Right lobe of liver (tissue), 6 donors: ENCODE measurements around the gene EPHB1. TPM values are rescaled to one million over a fixed set of nuclear protein-coding genes. Genes with fewer than 3 reads are reported as not detected.

Experiments
- ATAC-seq, 4 donors: fragments of 200-7000 bp; cut with Tn5 transposase; one replicate each; pipeline ENCODE4 v1.9.1; 2020; ENCODE audit warnings: mild to moderate bottlenecking in 4 of 4, moderate library complexity in 4 of 4
- DNase-seq, 3 donors: peaks; one replicate each; pipeline ENCODE4 v3.0.0-alpha.2; 2020
- H3K27ac ChIP-seq, 3 donors: fragments of 200-600 bp; one replicate each; pipeline ENCODE4 v1.8.0; 2022
- H3K27me3 ChIP-seq, 2 donors: fragments of 200-600 bp; one replicate each; pipeline ENCODE4 v1.8.0; 2022
- H3K36me3 ChIP-seq, 4 donors: fragments of 200-600 bp; sonication (generic) in 1 of 4; one replicate each; pipeline versions ENCODE4 v1.5.1 to v1.8.0; 2017 to 2022; ENCODE audit warnings: control low read depth in 1 of 4
- H3K4me1 ChIP-seq, 4 donors: fragments of 200-600 bp; sonication (generic) in 1 of 4; one replicate each; pipeline versions ENCODE4 v1.5.1 to v1.8.0; 2017 to 2022; ENCODE audit warnings: control low read depth in 1 of 4
- H3K4me3 ChIP-seq, 3 donors: fragments of 200-600 bp; one replicate each; pipeline ENCODE4 v1.8.0; 2022
- H3K9me3 ChIP-seq, 4 donors: fragments of 200-600 bp; sonication (generic) in 1 of 4; one replicate each; pipeline versions ENCODE4 v1.5.1 to v1.8.0; 2017 to 2022; ENCODE audit warnings: control low read depth in 1 of 4
- POLR2A ChIP-seq: fragments of 450-650 bp; IDR thresholded peaks from one replicate; pipeline ENCODE4 v1.6.1; 2017; ENCODE audit warnings: antibody characterized with exemption, mild to moderate bottlenecking
- WGBS: methylation state at CpG from one replicate; pipeline ENCODE4 v1.1.6; 2018; ENCODE audit warnings: low coverage, low lambda C conversion rate; ENCODE audit not compliant: insufficient coverage; ENCODE audit errors: missing lambda C conversion rate; 5-methylcytosine and 5-hydroxymethylcytosine counted together
- intact Hi-C, 2 donors: fragments of 100-400 bp; cut with DNase I; formaldehyde crosslinking; loops; one replicate each; pipeline versions ENCODE4 v1.11.2 to v1.14.1; 2022
- total RNA-seq, 6 experiments: library from RNA; depleted of rRNA in 2 of 6; stranded (reverse); fragments of >200 nt in 2 of 6; fragmentation: NEBNext Ultra II Directional in 3 of 6; extraction: Animal tissue kit (Norgen Biotek cat#: 25700) in 3 of 6; gene quantifications; one replicate each; pipeline versions ENCODE4 v1.1.0 to v1.2.4, GENCODE V29; 2016 to 2023
- TF ChIP-seq, protein P1 (sequence below), 4 donors: fragments of 200-600 bp in 3 of 4; fragments of 450-650 bp in 1 of 4; IDR thresholded peaks; one replicate each; pipeline versions ENCODE4 v1.5.1 to v1.8.0; 2016 to 2022; ENCODE audit warnings: antibody characterized with exemption in 4 of 4, mild to moderate bottlenecking in 2 of 4
- donor health status: DM: no; HTN: yes; CAD: no.
- donor health status: DM: no; HTN: no; CAD: no.
- donor health status: DM: no; HTN: no; CAD: no.
- donor health status: DM: no; HTN: yes; CAD: no.
- donor health status: DM: no; HTN: yes; CAD: no.

The EPHB1 gene
- total RNA-seq, 6 experiments from 2014 or later = 0.63 to 10.9 (median 1.8) TPM

DNA sequence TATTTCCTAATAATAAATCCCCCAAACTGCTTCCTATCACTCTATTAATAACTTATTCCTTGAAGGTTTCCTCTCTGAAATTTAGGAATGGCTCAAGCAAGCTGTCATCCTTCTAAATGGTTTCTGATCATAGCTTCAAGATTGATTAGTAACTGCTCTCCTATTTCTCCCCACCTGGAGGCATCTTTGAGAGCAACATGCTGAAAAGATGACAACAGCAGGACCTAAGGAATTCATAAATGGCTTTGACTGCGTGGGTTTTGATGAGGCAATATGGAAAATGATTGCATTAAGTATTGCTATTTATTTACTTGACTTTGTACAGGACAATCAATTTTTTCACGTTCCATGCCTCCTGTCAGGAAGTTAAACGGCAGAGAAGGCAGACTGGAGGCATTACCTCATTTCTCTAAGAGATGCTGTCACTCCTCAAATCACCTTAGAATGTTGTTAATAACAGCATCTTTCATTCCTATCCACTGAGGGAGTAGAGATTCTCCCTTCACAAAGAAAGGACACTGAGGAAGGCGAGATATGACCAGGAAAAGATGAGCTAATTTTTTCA, 256.4 kb downstream of the EPHB1 start:
- Histone ChIP-seq H3K9me3 (no peaks in the 10 kb centered on the region), H3K27ac (no peak overlapping the region), H3K27me3 (no peaks in the 10 kb centered on the region), H3K4me1 (no peaks in the 10 kb centered on the region), H3K4me3 (no peak overlapping the region), H3K36me3 (no peaks in the 10 kb centered on the region)
- DNase-seq (no peak), ATAC-seq (no peak)
- TF ChIP-seq, protein P1, sequence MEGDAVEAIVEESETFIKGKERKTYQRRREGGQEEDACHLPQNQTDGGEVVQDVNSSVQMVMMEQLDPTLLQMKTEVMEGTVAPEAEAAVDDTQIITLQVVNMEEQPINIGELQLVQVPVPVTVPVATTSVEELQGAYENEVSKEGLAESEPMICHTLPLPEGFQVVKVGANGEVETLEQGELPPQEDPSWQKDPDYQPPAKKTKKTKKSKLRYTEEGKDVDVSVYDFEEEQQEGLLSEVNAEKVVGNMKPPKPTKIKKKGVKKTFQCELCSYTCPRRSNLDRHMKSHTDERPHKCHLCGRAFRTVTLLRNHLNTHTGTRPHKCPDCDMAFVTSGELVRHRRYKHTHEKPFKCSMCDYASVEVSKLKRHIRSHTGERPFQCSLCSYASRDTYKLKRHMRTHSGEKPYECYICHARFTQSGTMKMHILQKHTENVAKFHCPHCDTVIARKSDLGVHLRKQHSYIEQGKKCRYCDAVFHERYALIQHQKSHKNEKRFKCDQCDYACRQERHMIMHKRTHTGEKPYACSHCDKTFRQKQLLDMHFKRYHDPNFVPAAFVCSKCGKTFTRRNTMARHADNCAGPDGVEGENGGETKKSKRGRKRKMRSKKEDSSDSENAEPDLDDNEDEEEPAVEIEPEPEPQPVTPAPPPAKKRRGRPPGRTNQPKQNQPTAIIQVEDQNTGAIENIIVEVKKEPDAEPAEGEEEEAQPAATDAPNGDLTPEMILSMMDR (IDR thresholded peaks at IDR 0.05) = no peak
- TF ChIP-seq POLR2A = no peak
- WGBS = 67% methylated on average over 4 of the region's 4 CpGs
- intact Hi-C loops = no loop called here

DNA sequence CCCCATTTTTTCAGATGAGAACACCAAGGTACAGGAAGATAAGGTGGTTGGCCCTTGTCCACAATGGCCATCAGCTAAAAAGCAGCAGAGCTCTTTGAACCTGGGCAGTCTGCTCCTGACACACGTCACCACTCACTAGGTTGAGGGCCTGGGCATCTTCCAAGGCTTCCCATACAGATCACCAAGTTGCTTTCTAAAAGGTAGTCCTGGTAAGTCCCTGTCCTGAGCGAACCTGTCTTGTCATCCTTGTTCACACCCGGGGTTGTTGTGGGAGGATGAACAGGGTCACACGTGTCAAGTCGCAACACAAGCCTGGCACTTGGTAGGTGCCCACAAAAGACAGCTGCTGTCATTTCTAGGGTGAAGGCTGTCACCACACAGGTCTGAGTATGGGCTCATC, 260.4 kb downstream of the EPHB1 start:
- 42% methylated on average over 2 of the region's 5 CpGs for whole genome bisulfite sequencing
- no peaks in the 10 kb centered on the region for H3K4me1 ChIP-seq
- no peak for TF ChIP-seq POLR2A
- TF ChIP-seq, protein P1 (IDR thresholded peaks at IDR 0.05) = no peak
- H3K27me3 ChIP-seq = no peaks in the 10 kb centered on the region
- no peak for ATAC-seq
- no peaks in the 10 kb centered on the region for H3K36me3 ChIP-seq
- no peak for DNase-seq
- no peak overlapping the region for H3K27ac ChIP-seq
- intact Hi-C loops = no loop called here
- H3K9me3 ChIP-seq = no peaks in the 10 kb centered on the region
- H3K4me3 ChIP-seq = no peak overlapping the region

DNA sequence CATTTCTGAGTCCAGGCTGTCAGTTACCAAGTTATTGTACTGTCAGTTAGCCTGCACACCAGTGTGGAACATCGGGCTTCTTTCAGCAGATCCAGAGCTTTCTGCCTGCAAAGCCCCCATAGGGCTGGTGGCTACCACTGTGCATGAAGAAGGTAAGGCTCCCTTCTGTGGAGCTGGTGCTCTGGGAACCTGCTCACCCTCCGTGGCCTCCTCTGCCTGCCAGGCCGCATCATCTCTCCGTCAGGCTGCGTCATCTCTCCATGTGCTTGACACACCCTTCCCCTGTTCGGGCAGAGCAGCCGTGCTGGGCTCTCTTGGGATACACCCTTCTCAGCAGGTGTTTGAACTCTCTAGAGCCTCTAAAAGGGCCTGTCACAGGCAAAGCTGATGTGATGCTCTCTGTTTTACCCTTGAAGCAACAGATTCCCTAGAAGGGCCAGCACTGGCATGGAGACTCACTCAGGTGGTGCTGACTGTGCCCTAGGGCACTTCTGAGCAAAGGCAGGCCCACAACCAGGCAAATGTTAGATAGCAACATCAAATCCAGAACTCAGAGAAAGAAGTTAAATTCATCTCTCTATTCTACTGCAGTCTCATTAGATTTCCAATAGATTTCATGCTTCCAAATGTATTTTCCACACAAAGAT, 261.1 kb downstream of the EPHB1 start:
- ATAC-seq (peak in 1 of 4 donors; percentile 13), DNase-seq (no peak)
- Histone ChIP-seq H3K9me3 (no peaks in the 10 kb centered on the region), H3K27me3 (no peaks in the 10 kb centered on the region), H3K36me3 (no peaks in the 10 kb centered on the region), H3K4me1 (no peaks in the 10 kb centered on the region), H3K4me3 (no peak overlapping the region), H3K27ac (no peak overlapping the region)
- TF ChIP-seq, protein P1 (IDR thresholded peaks at IDR 0.05) = no peak
- TF ChIP-seq POLR2A = no peak
- 57% methylated on average over 1 of the region's 7 CpGs for WGBS
- intact Hi-C loops = no loop called here

DNA sequence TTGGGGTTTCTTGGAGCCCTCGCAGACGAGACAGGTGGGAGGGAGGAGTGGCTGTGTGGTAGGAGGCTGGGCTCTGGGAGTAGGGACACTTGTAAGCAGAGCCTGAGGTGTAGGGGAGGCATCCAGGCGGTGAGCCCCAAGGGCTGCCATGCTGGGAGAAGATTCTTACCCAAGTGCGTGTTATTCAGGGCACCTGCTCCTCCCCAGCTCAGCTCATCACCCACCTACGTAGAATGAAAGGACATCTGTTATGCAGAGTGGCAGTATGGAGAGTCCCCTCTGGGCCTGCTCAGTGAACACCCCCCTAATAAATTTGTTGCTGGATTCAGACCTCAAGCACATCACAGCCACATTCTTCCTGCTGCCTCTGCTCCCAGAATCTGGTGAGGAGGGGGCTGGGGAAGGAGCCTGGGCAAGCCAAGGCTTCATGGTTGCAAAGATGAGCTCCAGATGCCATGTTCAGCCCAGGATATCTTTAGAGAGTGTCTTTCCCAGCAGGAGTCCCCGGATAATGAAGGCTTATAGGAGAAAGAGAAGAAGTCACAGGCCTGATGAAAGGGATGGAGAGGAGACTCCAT, 261.8 kb downstream of the EPHB1 start:
- ATAC-seq (no peak), DNase-seq (no peak)
- Histone ChIP-seq H3K4me1 (no peaks in the 10 kb centered on the region), H3K9me3 (no peaks in the 10 kb centered on the region), H3K4me3 (no peak overlapping the region), H3K27ac (no peak overlapping the region), H3K36me3 (no peaks in the 10 kb centered on the region), H3K27me3 (no peaks in the 10 kb centered on the region)
- WGBS = no CpG with 5 or more reads among the region's 6 CpGs
- intact Hi-C loops = no loop called here
- TF ChIP-seq, protein P1 (IDR thresholded peaks at IDR 0.05) = no peak
- TF ChIP-seq POLR2A = no peak
